NCI-H146 treated with DMSO at 0.1 percent for 48 hours (cell line): ENCODE results near the gene WNT10A.

ENCODE experiments used
- DNase-seq: peaks from one replicate; lab custom pipeline; 2025; ENCODE audit not compliant: unreplicated experiment; lab: John Stamatoyannopoulos, UW

Gene WNT10A

GRCh38 chr2:218892693-218893348, 12.2 kb downstream of the WNT10A start:
- no peak for DNase-seq

GRCh38 chr2:218893349-218894150, 12.9 kb downstream of the WNT10A start:
- DNase-seq, result no peak

- no peak for DNase-seq
These were observed 13.7 kb downstream of the WNT10A start for GRCh38 chr2:218894151-218894879.

- DNase-seq, result no peak
These were observed 14.2 kb downstream of the WNT10A start for GRCh38 chr2:218894880-218895157.

- DNase-seq, result no peak
These were observed 14.7 kb downstream of the WNT10A start for GRCh38 chr2:218895326-218895725.

- no peak for DNase-seq
These were observed 15.3 kb downstream of the WNT10A start for GRCh38 chr2:218895759-218896500.

- peak; percentile 9 for DNase-seq
These were observed 16.1 kb downstream of the WNT10A start for GRCh38 chr2:218896501-218897393.

- DNase-seq, result no peak
These were observed 16.9 kb downstream of the WNT10A start for GRCh38 chr2:218897394-218898108.

- no peak for DNase-seq
These were observed 17.6 kb downstream of the WNT10A start for GRCh38 chr2:218898109-218898878.

- no peak for DNase-seq
These were observed 18.5 kb downstream of the WNT10A start for GRCh38 chr2:218899147-218899546.

GRCh38 chr2:218902427-218902826, 21.8 kb downstream of the WNT10A start:
- DNase-seq, result no peak

GRCh38 chr2:218904176-218904575, 23.5 kb downstream of the WNT10A start:
- no peak for DNase-seq

- peak; percentile 75 for DNase-seq
These were observed 28.3 kb downstream of the WNT10A start for GRCh38 chr2:218908721-218909619.

GRCh38 chr2:218910741-218911140, 30.1 kb downstream of the WNT10A start:
- no peak for DNase-seq

- no peak for DNase-seq
These were observed 39.9 kb downstream of the WNT10A start for GRCh38 chr2:218920504-218920903.

GRCh38 chr2:218924757-218925156, 44.1 kb downstream of the WNT10A start:
- DNase-seq, result no peak

GRCh38 chr2:218925434-218925833, 44.8 kb downstream of the WNT10A start:
- DNase-seq, result no peak

- DNase-seq, result peak; percentile 80
These were observed 46.8 kb downstream of the WNT10A start for GRCh38 chr2:218927422-218927821.
